ENCODE measurements around the gene AKR1B15.
A peak's percentile ranks its signal among the peaks of the same experiment; 100 is the strongest.
"Not testable (repeated sequence)": the region's sequence is repeated elsewhere in the genome, so short reads cannot be mapped to it uniquely, and the experiment has no call there.

The AKR1B15 gene

DNA sequence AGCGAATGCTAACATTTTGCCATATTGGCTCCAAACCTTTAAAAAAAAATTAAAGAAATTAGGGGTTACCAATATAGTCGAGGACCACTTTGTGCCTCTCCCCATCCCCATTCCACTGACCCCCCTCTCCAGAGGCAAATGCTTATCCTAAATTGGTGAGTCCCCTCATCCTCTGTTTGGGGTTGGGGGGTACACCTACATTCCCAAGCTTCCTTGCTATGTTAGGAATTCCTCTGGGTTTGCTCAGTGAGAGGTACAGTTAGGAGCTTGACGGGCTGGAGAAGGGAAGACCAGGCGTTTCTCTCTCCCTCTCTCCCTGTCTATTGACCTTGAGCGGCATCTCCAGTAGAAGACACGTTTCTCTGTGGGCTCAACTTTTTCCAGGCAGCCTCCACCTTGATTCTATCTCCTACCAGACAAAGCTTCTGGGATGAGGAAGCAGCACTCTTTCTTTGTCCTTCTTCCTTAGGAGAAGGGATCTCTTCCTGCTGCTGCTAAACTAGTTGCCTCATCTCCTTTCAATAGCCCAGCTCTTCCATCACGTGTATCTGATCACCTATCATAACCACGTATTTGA lies 6.6 kb upstream of the AKR1B15 start:
- Mint-ChIP-seq H3K27ac (no peak overlapping the region), H3K4me3 (no peak overlapping the region), H3K27me3 (peaks cover 17% of the 10 kb centered on the region), H3K4me1 (peaks cover 6% of the 10 kb centered on the region), H3K9me3 (no peaks in the 10 kb centered on the region), H3K36me3 (no peaks in the 10 kb centered on the region)
- ATAC-seq: no peak

DNA sequence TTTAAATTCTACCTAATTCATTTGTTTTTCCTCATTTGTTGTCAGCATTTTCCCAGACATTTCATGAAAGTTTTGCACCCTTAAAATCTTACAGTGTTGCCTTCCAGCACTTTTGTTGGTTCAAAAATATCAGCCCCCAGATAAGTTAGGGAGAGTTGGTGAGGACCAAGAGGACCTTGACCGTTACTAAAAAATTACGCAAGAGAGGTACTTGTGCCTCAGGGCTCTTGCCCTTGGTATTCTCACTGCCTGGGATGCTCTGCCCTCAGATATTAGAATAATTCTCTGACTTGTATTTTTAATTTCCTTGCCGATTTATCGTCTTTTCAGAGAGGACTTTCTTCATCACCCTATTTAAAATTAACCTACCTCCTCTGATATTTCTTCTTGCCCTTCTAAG lies 3.5 kb upstream of the AKR1B15 start:
- H3K27me3 Mint-ChIP-seq: peaks cover 33% of the 10 kb centered on the region
- ATAC-seq: no peak
- H3K4me1 Mint-ChIP-seq: peaks cover 26% of the 10 kb centered on the region
- no peaks in the 10 kb centered on the region for H3K36me3 Mint-ChIP-seq
- no peaks in the 10 kb centered on the region for H3K9me3 Mint-ChIP-seq
- no peak overlapping the region for H3K27ac Mint-ChIP-seq
- no peak overlapping the region for H3K4me3 Mint-ChIP-seq

DNA sequence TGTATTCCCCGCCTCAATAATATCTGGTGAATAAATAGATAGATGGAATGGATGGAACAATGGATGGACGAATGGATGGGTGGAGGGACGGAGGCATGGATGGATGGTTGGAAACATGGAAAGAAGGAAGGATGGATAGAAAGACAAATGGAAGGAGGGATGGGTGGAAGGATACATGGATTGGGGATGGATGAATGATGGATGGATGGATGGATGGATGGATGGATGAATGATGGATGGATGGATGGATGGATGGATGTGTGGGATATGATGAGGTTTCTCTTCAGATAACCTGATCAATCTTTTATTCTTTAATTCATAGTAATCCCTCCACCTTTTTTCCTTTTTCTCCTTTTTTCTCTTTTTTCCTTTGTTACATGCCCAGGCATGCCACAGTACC lies 3.0 kb upstream of the AKR1B15 start:
- no peaks in the 10 kb centered on the region for H3K9me3 Mint-ChIP-seq
- H3K36me3 Mint-ChIP-seq: no peaks in the 10 kb centered on the region
- peaks cover 26% of the 10 kb centered on the region for H3K4me1 Mint-ChIP-seq
- H3K27ac Mint-ChIP-seq: no peak overlapping the region
- ATAC-seq: no peak
- peaks cover 38% of the 10 kb centered on the region for H3K27me3 Mint-ChIP-seq
- no peak overlapping the region for H3K4me3 Mint-ChIP-seq

DNA sequence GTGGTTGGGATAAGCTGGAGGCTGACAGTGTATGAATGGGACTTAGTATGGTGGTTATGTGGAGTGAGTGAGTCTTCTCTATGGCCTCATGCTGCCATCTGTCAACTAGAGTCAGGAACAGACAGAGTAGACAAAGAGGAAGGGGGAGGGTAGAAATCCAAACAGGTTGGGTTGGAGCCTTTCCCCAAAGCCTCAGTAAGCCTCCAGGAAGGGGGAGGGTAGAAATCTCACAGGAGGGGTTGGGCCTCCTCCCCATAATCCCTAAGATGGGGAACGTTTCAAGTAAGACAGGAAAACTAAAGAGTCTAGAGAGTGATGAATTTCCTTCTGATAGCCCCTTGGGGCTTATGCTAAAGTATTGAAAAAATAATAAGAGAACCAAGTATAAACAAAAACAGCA lies 2.0 kb upstream of the AKR1B15 start:
- no peaks in the 10 kb centered on the region for H3K9me3 Mint-ChIP-seq
- peaks cover 26% of the 10 kb centered on the region for H3K4me1 Mint-ChIP-seq
- ATAC-seq: no peak
- no peak overlapping the region for H3K4me3 Mint-ChIP-seq
- no peak overlapping the region for H3K27ac Mint-ChIP-seq
- H3K36me3 Mint-ChIP-seq: no peaks in the 10 kb centered on the region
- H3K27me3 Mint-ChIP-seq: peaks cover 49% of the 10 kb centered on the region

DNA sequence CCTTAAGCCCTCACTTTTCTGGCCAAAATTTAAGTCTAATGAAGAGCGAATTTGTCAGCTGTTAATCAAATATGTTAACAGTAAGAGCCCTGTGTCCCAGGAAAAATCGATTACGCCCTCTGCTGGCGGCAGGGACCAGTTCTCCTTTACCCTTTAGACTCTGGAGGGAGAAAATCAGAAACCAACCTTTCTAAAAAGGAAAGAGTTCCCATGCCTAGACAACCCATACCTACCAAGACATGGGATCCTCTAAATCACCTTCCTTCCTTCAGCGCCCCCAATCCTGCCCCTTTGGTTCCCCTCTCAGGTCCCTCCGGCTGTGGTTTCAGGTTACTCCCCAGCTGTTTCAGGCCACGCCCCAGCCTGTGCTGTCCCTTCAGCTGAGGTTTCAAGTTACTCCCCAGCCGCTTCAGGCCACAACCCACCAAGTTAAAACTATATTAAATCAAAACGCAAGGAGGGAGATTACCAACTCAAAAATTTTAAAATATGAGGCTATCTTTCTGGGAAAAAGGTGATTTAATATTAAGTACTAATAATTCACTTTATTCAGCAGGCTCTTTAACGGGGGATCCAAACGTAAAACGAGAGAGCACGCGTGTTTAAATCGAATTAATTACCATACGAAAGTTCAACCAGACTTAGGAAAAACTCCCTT lies 1.4 kb upstream of the AKR1B15 start:
- ATAC-seq: peak; percentile 66
- H3K4me1 Mint-ChIP-seq: peaks cover 26% of the 10 kb centered on the region

DNA sequence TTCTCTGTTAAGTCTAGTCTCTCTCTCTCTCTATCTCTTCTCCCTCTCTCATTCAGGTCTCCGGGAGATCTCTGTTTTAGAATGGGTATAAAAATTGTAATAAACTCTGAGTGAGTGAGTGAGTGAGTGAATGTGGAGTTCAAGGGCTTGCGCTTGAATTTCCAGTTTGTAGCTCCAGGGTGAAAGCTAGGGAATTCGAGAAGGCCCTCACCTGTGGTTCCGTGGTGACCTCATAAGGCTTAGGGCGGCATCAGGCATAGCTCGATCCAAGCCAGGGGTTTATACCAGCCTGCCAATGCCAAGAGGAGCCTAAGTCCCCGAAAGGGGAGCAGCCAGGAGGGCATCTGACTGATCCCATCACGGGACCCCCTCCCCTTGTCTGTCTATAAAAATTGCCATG lies 456 bp downstream of the AKR1B15 start:
- Mint-ChIP-seq H3K4me3 (no peak overlapping the region), H3K27ac (peak overlapping the region; percentile 62), H3K9me3 (no peaks in the 10 kb centered on the region), H3K27me3 (peaks cover 57% of the 10 kb centered on the region), H3K36me3 (no peaks in the 10 kb centered on the region), H3K4me1 (peaks cover 26% of the 10 kb centered on the region)
- ATAC-seq: no peak

More for the DNA sequence above, 1.4 kb upstream of the AKR1B15 start:
- H3K4me3 Mint-ChIP-seq: peak overlapping the region; percentile 52
- H3K9me3 Mint-ChIP-seq: no peaks in the 10 kb centered on the region
- no peaks in the 10 kb centered on the region for H3K36me3 Mint-ChIP-seq
- H3K27ac Mint-ChIP-seq: no peak overlapping the region
- peaks cover 54% of the 10 kb centered on the region for H3K27me3 Mint-ChIP-seq

DNA sequence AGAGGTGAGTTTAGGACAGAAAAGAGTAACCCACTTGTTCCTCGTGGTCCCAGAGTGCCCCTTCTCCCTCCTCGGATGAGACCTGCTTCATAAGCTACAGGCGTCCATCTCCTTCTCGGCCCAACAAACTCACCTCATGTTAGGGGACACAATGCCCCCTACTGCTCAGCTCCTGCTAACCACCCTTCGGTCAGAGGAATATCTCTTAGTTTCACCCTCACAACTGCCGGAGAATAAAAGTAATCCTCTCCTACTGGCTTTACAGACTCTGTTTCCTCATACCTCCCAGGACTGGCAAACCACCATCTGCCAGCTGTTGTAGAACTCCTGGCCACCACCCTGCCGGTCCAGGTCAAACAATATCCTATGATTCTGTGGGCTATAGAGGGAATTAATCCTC lies 3.2 kb downstream of the AKR1B15 start:
- no peaks in the 10 kb centered on the region for H3K9me3 Mint-ChIP-seq

DNA sequence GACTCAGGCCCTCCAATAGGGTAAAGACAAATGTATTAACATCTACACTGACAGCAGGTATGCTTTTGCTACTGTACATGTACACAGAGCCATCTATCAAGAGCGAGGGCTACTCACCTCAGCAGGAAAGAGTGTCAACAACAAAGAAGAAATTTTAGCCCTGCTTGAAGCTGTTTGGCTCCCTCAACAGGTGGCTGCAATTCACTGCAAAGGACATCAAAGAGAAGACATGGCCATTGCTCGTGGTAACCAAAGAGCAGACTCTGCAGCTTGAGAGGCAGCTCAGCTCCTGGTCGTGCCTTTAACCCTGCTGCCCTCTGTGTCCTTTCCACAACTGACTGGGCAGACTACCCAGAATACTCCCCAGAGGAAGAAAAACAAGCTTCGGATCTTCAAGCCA lies 5.1 kb downstream of the AKR1B15 start:
- peaks cover 5% of the 10 kb centered on the region for H3K4me1 Mint-ChIP-seq
- peaks cover 47% of the 10 kb centered on the region for H3K27me3 Mint-ChIP-seq

More for the DNA sequence above, 3.2 kb downstream of the AKR1B15 start:
- no peak for ATAC-seq
- Mint-ChIP-seq H3K4me3 (no peak overlapping the region), H3K27me3 (peaks cover 49% of the 10 kb centered on the region), H3K4me1 (peaks cover 22% of the 10 kb centered on the region), H3K27ac (no peak overlapping the region), H3K36me3 (no peaks in the 10 kb centered on the region)

DNA sequence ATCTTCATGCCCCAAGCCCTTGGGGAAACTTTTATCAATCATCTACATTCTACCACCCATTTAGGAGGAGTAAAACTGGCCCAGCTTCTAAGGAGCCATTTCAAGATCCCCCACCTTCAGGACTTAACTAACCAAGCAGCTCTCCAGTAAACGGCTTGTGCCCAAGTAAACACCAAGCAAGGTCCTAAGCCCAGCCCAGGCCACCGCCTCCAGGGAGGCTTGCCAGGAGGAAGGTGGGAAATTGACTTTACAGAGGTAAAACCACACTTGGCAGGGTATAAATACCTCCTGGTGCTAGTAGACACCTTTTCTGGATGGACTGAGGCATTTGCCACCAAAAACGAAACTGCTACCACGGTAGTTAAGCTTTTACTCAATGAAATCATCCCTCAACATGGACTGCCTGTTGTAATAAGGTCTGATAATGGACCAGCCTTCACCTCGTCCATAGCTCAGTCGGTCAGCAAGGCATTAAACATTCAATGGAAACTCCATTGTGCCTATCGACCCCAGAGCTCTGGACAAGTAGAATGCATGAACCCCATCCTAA lies 5.6 kb downstream of the AKR1B15 start:
- Mint-ChIP-seq H3K36me3 (no peaks in the 10 kb centered on the region), H3K9me3 (no peaks in the 10 kb centered on the region), H3K27me3 (peaks cover 42% of the 10 kb centered on the region), H3K27ac (no peak overlapping the region), H3K4me3 (no peak overlapping the region), H3K4me1 (no peaks in the 10 kb centered on the region)
- ATAC-seq: no peak

More for the DNA sequence above, 5.1 kb downstream of the AKR1B15 start:
- Mint-ChIP-seq H3K27ac (no peak overlapping the region), H3K9me3 (no peaks in the 10 kb centered on the region), H3K36me3 (no peaks in the 10 kb centered on the region), H3K4me3 (no peak overlapping the region)
- ATAC-seq: no peak

DNA sequence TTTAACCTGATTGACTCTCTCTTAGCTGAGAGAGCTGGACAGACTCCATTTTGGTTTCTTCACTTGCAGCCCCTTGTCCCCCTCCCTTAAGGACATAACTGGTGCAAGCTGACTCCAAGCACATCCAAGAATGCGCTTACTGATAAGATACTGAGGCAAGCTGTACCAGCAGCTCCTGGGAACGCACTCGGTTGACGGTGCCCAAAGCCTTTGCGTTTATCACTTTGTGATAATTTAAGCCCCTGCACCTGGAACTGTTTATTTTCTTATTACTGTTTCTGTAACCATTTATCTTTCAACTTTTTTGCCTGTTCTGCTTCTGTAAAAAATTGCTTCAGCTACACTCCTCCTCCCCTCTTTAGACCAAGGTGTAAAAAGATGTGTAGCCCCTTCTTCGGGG lies 8.5 kb downstream of the AKR1B15 start:
- Mint-ChIP-seq H3K9me3 (no peaks in the 10 kb centered on the region), H3K27me3 (peaks cover 15% of the 10 kb centered on the region), H3K4me1 (no peaks in the 10 kb centered on the region), H3K4me3 (no peak overlapping the region), H3K27ac (no peak overlapping the region), H3K36me3 (no peaks in the 10 kb centered on the region)
- ATAC-seq: no peak

DNA sequence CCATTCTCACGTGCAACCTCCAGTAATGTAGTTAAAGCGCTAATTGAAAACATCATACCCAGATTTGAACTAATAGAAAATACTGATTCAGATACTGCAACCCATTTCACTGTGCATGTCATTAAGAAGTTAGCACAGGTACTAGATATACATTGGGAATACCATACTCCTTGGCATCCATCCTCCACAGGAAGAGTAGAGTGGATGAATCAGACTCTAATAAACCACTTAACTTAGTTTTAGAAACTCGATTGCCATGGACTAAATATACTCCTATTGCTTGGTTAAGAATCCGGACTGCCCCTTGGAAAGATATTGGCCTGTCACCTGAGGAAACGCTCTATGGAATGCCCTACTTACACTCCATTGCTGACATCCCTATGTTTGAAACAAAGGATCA lies 9.5 kb downstream of the AKR1B15 start:
- Mint-ChIP-seq H3K4me3 (no peak overlapping the region), H3K4me1 (no peaks in the 10 kb centered on the region), H3K9me3 (peaks cover 5% of the 10 kb centered on the region), H3K27ac (no peak overlapping the region), H3K36me3 (peaks cover 7% of the 10 kb centered on the region), H3K27me3 (peaks cover 18% of the 10 kb centered on the region)
- no peak for ATAC-seq

DNA sequence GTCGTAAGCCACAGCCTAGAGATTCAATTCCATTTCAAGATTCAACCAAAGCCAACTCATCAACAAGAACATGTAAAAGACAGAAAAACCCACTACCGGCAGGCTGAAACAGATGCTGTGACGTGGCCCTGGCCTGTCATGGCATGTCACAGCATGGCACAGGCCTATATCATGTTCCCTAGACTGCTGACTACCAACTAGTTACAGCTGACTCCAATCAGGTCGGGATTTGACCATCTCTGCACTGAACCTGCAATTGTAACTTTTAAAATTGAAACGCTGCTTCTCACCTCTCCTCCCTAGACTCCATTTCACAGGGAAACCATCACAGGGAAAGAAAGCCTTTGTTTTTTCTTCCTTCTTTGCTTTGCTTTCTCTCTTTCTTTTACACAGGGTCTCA lies 12.7 kb downstream of the AKR1B15 start:
- not testable (repeated sequence) for H3K4me1 Mint-ChIP-seq, H3K4me3 Mint-ChIP-seq, H3K36me3 Mint-ChIP-seq, H3K9me3 Mint-ChIP-seq, H3K27ac Mint-ChIP-seq, ATAC-seq
- H3K27me3 Mint-ChIP-seq: peaks cover 41% of the 10 kb centered on the region

DNA sequence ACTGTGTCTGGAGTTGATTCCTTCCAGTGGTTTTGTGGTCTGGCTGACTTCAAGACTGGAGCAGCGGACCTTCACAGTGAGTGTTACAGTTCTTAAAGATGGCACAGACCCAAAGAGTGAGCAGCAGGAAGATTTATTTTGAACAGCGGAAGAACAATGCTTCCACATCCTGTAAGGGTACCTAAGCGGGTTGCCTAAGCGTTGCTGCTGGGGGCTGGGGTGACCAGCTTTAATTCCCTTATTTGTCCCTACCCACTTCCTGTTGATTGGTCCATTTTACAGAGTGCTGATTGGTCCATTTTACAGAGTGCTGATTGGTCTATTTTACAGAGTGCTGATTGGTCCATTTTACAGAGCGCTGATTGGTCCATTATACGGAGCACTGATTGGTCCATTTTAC lies 13.2 kb downstream of the AKR1B15 start:
- peaks cover 7% of the 10 kb centered on the region for H3K36me3 Mint-ChIP-seq
- no peak overlapping the region for H3K4me3 Mint-ChIP-seq
- peaks cover 5% of the 10 kb centered on the region for H3K9me3 Mint-ChIP-seq
- H3K27me3 Mint-ChIP-seq: peaks cover 46% of the 10 kb centered on the region
- no peak overlapping the region for H3K27ac Mint-ChIP-seq
- no peaks in the 10 kb centered on the region for H3K4me1 Mint-ChIP-seq
- ATAC-seq: no peak

DNA sequence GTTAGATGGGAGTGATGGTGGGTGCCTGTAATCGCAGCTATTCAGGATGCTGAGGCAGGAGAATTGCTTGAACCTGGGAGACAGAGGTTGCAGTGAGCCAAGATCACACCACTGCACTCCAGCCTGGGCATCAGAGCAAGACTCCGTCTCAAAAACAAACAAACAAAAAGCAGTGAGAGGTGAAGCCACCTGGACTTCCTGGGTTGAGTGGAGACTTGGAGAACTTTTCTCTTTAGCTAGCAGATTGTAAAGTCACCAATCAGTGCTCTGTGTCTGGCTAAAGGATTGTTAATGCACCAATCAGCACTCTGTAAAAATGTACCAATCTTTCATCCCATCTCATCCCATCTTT lies 14.5 kb downstream of the AKR1B15 start:
- peaks cover 51% of the 10 kb centered on the region for H3K27me3 Mint-ChIP-seq
- H3K4me1 Mint-ChIP-seq, H3K4me3 Mint-ChIP-seq, H3K27ac Mint-ChIP-seq, H3K36me3 Mint-ChIP-seq, ATAC-seq, H3K9me3 Mint-ChIP-seq: not testable (repeated sequence)

DNA sequence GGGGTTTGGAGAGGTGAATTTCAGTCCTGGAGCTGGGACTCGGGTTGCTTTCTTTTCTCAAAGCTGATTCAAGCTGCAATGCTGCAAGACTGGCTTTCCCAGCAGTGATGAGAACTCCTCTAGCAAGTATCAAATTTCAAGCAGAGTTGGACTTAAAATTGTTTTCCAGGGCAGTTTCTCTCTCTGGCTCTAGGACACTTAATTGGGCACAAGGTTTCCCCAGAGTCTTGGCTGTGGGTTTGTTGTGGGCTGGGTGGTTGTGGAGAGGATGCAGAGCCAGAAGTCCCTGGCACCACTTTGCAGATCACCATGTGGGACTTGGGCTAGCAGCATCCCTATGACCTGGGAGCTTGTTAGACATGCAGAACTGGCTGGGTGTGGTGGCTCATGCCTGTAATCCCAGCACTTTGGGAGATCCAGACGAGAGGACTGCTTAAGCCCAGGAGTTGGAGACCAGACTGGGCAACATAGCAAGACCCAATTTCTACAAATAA lies 16.8 kb downstream of the AKR1B15 start:
- Mint-ChIP-seq H3K27ac (no peak overlapping the region), H3K4me1 (no peaks in the 10 kb centered on the region), H3K4me3 (no peak overlapping the region), H3K27me3 (peaks cover 51% of the 10 kb centered on the region), H3K9me3 (peaks cover 11% of the 10 kb centered on the region), H3K36me3 (peaks cover 7% of the 10 kb centered on the region)
- no peak for ATAC-seq

DNA sequence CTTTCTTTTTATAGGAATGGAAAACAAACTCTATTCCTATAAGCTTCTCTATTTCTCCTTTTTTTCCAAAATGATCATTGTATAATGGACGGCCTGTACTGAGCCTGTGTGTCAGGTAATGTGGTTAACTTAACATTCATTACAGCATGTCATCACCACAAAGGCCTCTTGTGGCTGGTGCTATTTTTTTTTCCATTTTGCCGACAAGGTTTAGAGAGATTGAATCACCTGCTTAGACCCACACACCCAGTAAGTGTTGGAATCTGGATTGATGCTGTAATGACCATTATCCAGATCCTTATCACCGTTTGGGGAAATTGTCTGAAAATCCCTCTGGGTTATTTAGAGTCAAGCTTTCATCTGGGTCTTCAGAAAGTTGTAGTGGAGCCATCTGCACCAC lies 18.5 kb downstream of the AKR1B15 start:
- Mint-ChIP-seq H3K9me3 (peaks cover 11% of the 10 kb centered on the region), H3K4me1 (no peaks in the 10 kb centered on the region), H3K36me3 (peaks cover 7% of the 10 kb centered on the region), H3K4me3 (no peak overlapping the region), H3K27ac (no peak overlapping the region), H3K27me3 (peaks cover 50% of the 10 kb centered on the region)
- no peak for ATAC-seq
